HepG2 (cell line): ENCODE data around the gene CTNNBL1.

Source experiments
- EZH2 ChIP-seq: conservative IDR thresholded peaks from 2 replicates; pipeline ENCODE4 v1.6.1; 2012; ENCODE audit warnings: mild to moderate bottlenecking, low read depth, low read length, moderate library complexity
- HMGA1 ChIP-seq: sonication (generic); formaldehyde crosslinking; conservative IDR thresholded peaks from 2 replicates; pipeline ENCODE4 v1.4.0; 2020; ENCODE audit warnings: missing genetic modification reagents
- MAFF ChIP-seq: IDR thresholded peaks from 2 replicates; pipeline ENCODE4 v1.6.1; 2011; ENCODE audit warnings: low read depth, low read length, improper control_type of control experiment
- MED8 ChIP-seq: sonication (generic); formaldehyde crosslinking; IDR thresholded peaks from 2 replicates; pipeline ENCODE4 v1.8.1; 2023; ENCODE audit warnings: mild to moderate bottlenecking, missing genetic modification reagents; ENCODE audit not compliant: insufficient replicate concordance
- ONECUT2 ChIP-seq: sonication (generic); formaldehyde crosslinking; IDR thresholded peaks from 2 replicates; pipeline ENCODE4 v1.4.0; 2020; ENCODE audit warnings: missing genetic modification reagents
- SMC3 ChIP-seq: IDR thresholded peaks from 2 replicates; pipeline ENCODE4 v1.6.1; 2011; ENCODE audit warnings: low read length, improper control_type of control experiment
- TARDBP ChIP-seq: sonication (generic); formaldehyde crosslinking; IDR thresholded peaks from 2 replicates; pipeline ENCODE4 v1.8.0; 2022; ENCODE audit warnings: mild to moderate bottlenecking, missing genetic modification reagents
- ZBTB7A ChIP-seq: sonication (generic); formaldehyde crosslinking; IDR thresholded peaks from 2 replicates; pipeline ENCODE4 v1.8.0; 2022; ENCODE audit warnings: mild to moderate bottlenecking, missing genetic modification reagents
- ZNF121 ChIP-seq: sonication (generic); formaldehyde crosslinking; IDR thresholded peaks from 2 replicates; pipeline ENCODE4 v1.5.0; 2020; ENCODE audit warnings: mild to moderate bottlenecking, missing genetic modification reagents
- ZNF337 ChIP-seq: sonication (generic); formaldehyde crosslinking; IDR thresholded peaks from 2 replicates; pipeline ENCODE4 v1.5.1; 2020; ENCODE audit warnings: missing genetic modification reagents, low read depth, mild to moderate bottlenecking, borderline replicate concordance
- TF ChIP-seq, protein P1 (sequence below): sonication (generic); formaldehyde crosslinking; IDR thresholded peaks from 2 replicates; pipeline ENCODE4 v1.5.0; 2020; ENCODE audit warnings: mild to moderate bottlenecking, missing genetic modification reagents, moderate library complexity
- TF ChIP-seq, protein P2 (sequence below), 2 experiments: sonication (generic) in 1 of 2; formaldehyde crosslinking in 1 of 2; IDR thresholded peaks; 2 replicates each; pipeline versions ENCODE4 v1.5.1 to v1.6.1; 2011 to 2020; ENCODE audit warnings: borderline replicate concordance in 1 of 2, low read depth in 1 of 2, low read length in 1 of 2, mild to moderate bottlenecking in 1 of 2, missing genetic modification reagents in 1 of 2, moderate library complexity in 1 of 2
- TF ChIP-seq, protein P3 (sequence below): sonication (generic); IDR thresholded peaks from 2 replicates; pipeline ENCODE4 v1.6.1; 2016; ENCODE audit warnings: low read depth, borderline replicate concordance

DNA sequence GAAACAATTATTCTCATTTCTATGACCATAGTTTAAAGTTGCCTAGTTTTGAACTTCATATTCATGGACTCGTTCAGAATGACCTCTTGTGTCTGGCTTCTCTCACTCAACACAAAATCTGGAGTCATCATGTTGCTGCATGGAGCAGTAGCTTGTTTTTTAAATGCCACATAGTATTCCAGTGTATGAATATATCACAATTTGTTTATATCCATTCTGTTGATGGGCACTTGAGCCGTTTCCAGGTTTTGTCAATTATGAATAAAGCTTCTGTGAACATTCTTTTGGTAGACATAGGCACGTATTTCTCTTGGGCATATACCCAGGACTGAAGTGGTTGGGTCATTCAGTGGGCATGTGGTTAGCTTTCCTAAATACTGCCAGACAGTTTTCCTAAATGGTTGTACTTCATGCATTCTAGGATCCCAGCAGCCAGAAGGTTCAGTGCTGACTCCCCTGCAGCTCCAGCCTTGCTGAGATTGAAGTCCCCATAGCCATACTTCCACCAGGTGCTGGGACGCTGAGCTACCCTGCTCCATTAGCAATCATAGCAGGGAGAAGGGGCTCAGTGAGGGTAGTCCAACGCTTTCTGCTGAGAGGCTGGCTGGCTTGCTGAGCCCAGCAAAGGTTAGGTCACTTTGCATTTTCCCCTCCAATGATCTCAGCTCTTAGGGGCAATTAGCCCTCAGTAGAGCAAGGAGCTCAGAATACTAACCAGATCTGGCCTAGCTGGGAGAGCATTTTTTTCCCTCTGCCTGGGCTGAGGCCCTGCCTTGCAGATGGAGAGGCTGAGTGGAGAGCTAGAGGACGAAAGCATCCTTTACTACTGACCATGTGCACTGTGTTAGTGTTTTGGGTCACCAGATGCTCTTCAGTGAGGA, 35.7 kb upstream of the CTNNBL1 start:
- TF ChIP-seq, protein P1, sequence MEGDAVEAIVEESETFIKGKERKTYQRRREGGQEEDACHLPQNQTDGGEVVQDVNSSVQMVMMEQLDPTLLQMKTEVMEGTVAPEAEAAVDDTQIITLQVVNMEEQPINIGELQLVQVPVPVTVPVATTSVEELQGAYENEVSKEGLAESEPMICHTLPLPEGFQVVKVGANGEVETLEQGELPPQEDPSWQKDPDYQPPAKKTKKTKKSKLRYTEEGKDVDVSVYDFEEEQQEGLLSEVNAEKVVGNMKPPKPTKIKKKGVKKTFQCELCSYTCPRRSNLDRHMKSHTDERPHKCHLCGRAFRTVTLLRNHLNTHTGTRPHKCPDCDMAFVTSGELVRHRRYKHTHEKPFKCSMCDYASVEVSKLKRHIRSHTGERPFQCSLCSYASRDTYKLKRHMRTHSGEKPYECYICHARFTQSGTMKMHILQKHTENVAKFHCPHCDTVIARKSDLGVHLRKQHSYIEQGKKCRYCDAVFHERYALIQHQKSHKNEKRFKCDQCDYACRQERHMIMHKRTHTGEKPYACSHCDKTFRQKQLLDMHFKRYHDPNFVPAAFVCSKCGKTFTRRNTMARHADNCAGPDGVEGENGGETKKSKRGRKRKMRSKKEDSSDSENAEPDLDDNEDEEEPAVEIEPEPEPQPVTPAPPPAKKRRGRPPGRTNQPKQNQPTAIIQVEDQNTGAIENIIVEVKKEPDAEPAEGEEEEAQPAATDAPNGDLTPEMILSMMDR = no peak
- TF ChIP-seq ZNF121 (CRISPR knock-in tag) (no peak), ONECUT2 (CRISPR knock-in tag) (no peak), TARDBP (no peak), EZH2 (no peak), SMC3 (no peak), MED8 (CRISPR knock-in tag) (no peak), ZBTB7A (no peak), HMGA1 (no peak), ZNF337 (CRISPR knock-in tag) (no peak), MAFF (no peak)
- TF ChIP-seq, protein P2, sequence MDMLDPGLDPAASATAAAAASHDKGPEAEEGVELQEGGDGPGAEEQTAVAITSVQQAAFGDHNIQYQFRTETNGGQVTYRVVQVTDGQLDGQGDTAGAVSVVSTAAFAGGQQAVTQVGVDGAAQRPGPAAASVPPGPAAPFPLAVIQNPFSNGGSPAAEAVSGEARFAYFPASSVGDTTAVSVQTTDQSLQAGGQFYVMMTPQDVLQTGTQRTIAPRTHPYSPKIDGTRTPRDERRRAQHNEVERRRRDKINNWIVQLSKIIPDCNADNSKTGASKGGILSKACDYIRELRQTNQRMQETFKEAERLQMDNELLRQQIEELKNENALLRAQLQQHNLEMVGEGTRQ (IDR thresholded peaks at IDR 0.05; ENCODE audit: low read depth, low read length) = no peak
- TF ChIP-seq, protein P2 (CRISPR knock-in tag; IDR thresholded peaks at IDR 0.05; ENCODE audit: borderline replicate concordance) = no peak
- TF ChIP-seq, protein P3, sequence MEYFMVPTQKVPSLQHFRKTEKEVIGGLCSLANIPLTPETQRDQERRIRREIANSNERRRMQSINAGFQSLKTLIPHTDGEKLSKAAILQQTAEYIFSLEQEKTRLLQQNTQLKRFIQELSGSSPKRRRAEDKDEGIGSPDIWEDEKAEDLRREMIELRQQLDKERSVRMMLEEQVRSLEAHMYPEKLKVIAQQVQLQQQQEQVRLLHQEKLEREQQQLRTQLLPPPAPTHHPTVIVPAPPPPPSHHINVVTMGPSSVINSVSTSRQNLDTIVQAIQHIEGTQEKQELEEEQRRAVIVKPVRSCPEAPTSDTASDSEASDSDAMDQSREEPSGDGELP = no peak
